GM23338 (cell line): Measurements from ENCODE around the gene FBXW10.
"Not testable (repeated sequence)": the region's sequence is repeated elsewhere in the genome, so short reads cannot be mapped to it uniquely, and the experiment has no call there.

Experiments
- JUNB ChIP-seq: IDR thresholded peaks from one replicate; pipeline ENCODE4 v1.6.1; 2016; ENCODE audit warnings: antibody characterized with exemption; ENCODE audit not compliant: unreplicated experiment
- TF ChIP-seq, protein P1 (sequence below): IDR thresholded peaks from one replicate; pipeline ENCODE4 v1.6.1; 2018; ENCODE audit warnings: antibody characterized with exemption; ENCODE audit not compliant: unreplicated experiment

DNA sequence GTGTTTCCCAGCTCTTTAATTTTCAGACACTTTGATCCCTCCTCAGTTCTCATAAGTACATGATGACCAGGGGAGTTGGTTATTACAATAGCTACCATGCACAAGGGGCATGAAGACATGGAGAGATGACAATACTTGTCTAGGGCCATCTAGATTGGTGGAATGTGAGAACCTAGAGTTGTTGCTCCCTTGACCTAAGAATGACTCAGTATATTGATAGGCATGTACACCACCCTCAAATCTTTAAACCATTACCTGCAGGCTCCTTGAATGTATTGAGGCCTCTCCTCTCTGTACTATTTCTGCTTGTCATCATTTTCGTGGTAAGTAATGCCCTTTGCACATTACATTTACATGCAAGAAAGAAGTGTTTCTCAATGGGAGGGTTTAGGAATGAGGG, 20.3 kb upstream of the FBXW10 start:
- not testable (repeated sequence) for TF ChIP-seq JUNB
- TF ChIP-seq, protein P1, sequence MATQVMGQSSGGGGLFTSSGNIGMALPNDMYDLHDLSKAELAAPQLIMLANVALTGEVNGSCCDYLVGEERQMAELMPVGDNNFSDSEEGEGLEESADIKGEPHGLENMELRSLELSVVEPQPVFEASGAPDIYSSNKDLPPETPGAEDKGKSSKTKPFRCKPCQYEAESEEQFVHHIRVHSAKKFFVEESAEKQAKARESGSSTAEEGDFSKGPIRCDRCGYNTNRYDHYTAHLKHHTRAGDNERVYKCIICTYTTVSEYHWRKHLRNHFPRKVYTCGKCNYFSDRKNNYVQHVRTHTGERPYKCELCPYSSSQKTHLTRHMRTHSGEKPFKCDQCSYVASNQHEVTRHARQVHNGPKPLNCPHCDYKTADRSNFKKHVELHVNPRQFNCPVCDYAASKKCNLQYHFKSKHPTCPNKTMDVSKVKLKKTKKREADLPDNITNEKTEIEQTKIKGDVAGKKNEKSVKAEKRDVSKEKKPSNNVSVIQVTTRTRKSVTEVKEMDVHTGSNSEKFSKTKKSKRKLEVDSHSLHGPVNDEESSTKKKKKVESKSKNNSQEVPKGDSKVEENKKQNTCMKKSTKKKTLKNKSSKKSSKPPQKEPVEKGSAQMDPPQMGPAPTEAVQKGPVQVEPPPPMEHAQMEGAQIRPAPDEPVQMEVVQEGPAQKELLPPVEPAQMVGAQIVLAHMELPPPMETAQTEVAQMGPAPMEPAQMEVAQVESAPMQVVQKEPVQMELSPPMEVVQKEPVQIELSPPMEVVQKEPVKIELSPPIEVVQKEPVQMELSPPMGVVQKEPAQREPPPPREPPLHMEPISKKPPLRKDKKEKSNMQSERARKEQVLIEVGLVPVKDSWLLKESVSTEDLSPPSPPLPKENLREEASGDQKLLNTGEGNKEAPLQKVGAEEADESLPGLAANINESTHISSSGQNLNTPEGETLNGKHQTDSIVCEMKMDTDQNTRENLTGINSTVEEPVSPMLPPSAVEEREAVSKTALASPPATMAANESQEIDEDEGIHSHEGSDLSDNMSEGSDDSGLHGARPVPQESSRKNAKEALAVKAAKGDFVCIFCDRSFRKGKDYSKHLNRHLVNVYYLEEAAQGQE = not testable (repeated sequence)
